Measurements from ENCODE around the gene HMBS.

HMBS gene

GRCh38 chr11:119106564-119107537 lies 22.2 kb downstream of the HMBS start, which contains the start of gene C2CD2L:
Gene C2CD2L, plus strand, starts transcription at chr11:119107344. Its CDS starts 398 bp downstream, at chr11:119107742.
- ChIA-PET POLR2A (interaction anchor here (1.0 to 5.5 kb wide), 8 partner anchors 11 to 268 kb away, joined by 3 to 51 read pairs (median 12); partner anchors contain the start of genes HINFP, HMBS and MCAM), CTCF (interaction anchor here (0.6 to 1.5 kb wide), 9 partner anchors 9 to 274 kb away, joined by 3 to 7 read pairs (median 3); no protein-coding TSS in a partner anchor)
- Histone ChIP-seq H3K9me3 (ENCODE audit: control insufficient read depth, insufficient read depth, low read depth, low read length) (no peaks in the 10 kb centered on the region), H3K27ac (ENCODE audit: extremely low read depth, low read depth, low read length) (peak within 1 kb of the TSS; percentile 56; the same call in 1 of the 2 replicates), H3K36me3 (ENCODE audit: control insufficient read depth in 2 of 2, insufficient read depth in 1 of 2, low read length in 2 of 2) (peaks cover 0 to 26% of the 10 kb centered on the region in 2 experiments; a peak in 1 of 3 replicates), H3K4me1 (ENCODE audit: control insufficient read depth, insufficient read depth, low read length) (no peaks in the 10 kb centered on the region), H3K4me3 (ENCODE audit: low read depth, low read length) (peak within 1 kb of the TSS; percentile 79)
- TF ChIP-seq ZBTB26 (tag by site-specific recombination; optimal IDR thresholded peaks at IDR 0.05) (peak; percentile 67), ZNF239 (tag by site-specific recombination; IDR thresholded peaks at IDR 0.05) (no peak), SP2 (tag by site-specific recombination; IDR thresholded peaks at IDR 0.05) (peak; percentile 89), ZNF404 (tag by site-specific recombination; IDR thresholded peaks at IDR 0.05) (no peak), ZNF391 (tag by site-specific recombination; IDR thresholded peaks at IDR 0.05; ENCODE audit: borderline replicate concordance, low read depth) (no peak), ZNF341 (tag by site-specific recombination; IDR thresholded peaks at IDR 0.05; ENCODE audit: low read depth) (peak; percentile 39; the same call in 1 of the 2 replicates), ZIC2 (tag by site-specific recombination; IDR thresholded peaks at IDR 0.05) (no peak), ZNF335 (tag by site-specific recombination; conservative IDR thresholded peaks at IDR 0.05) (peak; percentile 53), ZNF692 (tag by site-specific recombination; IDR thresholded peaks at IDR 0.05) (peak; percentile 79), ZBTB1 (tag by site-specific recombination; IDR thresholded peaks at IDR 0.05) (no peak), KLF1 (tag by site-specific recombination; IDR thresholded peaks at IDR 0.05) (peak; percentile 48), ZNF639 (tag by site-specific recombination; IDR thresholded peaks at IDR 0.05) (no peak), TSHZ1 (tag by site-specific recombination; IDR thresholded peaks at IDR 0.05; ENCODE audit: borderline replicate concordance) (no peak), ZNF37A (tag by site-specific recombination; IDR thresholded peaks at IDR 0.05) (no peak), ZNF513 (tag by site-specific recombination; IDR thresholded peaks at IDR 0.05) (peak; percentile 52), SCRT1 (tag by site-specific recombination; IDR thresholded peaks at IDR 0.05; ENCODE audit: borderline replicate concordance) (no peak), BCL11B (tag by site-specific recombination; IDR thresholded peaks at IDR 0.05; ENCODE audit: low read depth) (no peak), ZNF529 (tag by site-specific recombination; IDR thresholded peaks at IDR 0.05; ENCODE audit: insufficient replicate concordance) (no peak), KLF9 (tag by site-specific recombination; IDR thresholded peaks at IDR 0.05; ENCODE audit: low read depth) (0 out of 2 replicates have a peak, but pooled peaks have one; percentile 34), WT1 (tag by site-specific recombination; IDR thresholded peaks at IDR 0.05) (0 out of 2 replicates have a peak, but pooled peaks have one; percentile 42), ZNF302 (tag by site-specific recombination; IDR thresholded peaks at IDR 0.05; ENCODE audit: low read depth) (no peak), GLIS1 (tag by site-specific recombination; IDR thresholded peaks at IDR 0.05) (peak; percentile 32; the same call in 1 of the 2 replicates), ZNF394 (tag by site-specific recombination; IDR thresholded peaks at IDR 0.05; ENCODE audit: borderline replicate concordance) (peak; percentile 48; the same call in 1 of the 2 replicates), KLF17 (tag by site-specific recombination; IDR thresholded peaks at IDR 0.05) (no peak; the same call in 1 of the 2 replicates), ZFP69B (tag by site-specific recombination; IDR thresholded peaks at IDR 0.05) (peak; percentile 66; the same call in 1 of the 2 replicates), ZNF623 (tag by site-specific recombination; IDR thresholded peaks at IDR 0.05) (no peak)

Data from HEK293 (cell line).